ENCODE results near the gene XIRP2. TPM values are rescaled to one million over a fixed set of nuclear protein-coding genes. Genes with fewer than 3 reads are reported as not detected.

XIRP2 gene
- total RNA-seq, 2 donors from 2014 or later: not detected

DNA sequence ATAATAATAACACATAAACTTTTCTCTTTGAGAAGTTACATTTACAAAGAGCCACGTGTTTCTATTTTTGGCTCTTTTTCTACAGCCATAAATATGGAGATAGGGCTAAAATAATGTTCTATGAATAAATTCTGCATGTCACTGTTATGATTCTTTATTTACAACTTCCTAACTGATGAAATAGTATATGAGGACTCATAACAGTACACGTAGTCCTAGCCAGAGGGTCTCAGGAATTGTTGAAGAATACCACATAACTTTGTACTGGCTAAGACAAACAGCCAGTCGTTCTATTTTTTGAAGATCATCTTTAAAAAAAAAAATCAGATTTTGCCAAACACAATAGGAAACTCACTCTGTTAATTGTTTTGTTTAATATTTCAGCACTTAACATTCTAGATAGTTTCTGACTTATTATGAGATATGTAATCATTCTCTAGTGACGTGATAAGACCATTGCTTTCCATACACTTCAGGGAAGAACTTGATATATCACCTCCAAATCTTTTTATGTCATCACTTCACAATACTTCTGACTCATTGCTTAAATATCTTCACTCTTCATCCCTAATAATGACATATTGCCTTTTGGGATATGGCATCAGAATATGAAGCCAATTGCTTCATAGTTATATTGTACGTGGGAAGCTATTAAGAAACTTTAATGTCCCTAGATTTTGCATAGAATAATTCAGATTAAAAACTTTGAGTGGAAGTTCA lies 256.1 kb downstream of the XIRP2 start:
- Histone ChIP-seq H3K27me3 (no peaks in the 10 kb centered on the region), H3K27ac (no peak overlapping the region), H3K9me3 (no peaks in the 10 kb centered on the region), H3K36me3 (replicated peaks in 1 of 2; ENCODE audit: insufficient read depth in 1 of 2, low read depth in 2 of 2) (no peaks in the 10 kb centered on the region), H3K4me1 (no peaks in the 10 kb centered on the region), H3K4me3 (no peak overlapping the region)
- ATAC-seq (no peak), DNase-seq (no peak)
- 52 to 59% methylated on average over 5 of the region's 5 CpGs for WGBS, 2 donors
- TF ChIP-seq, protein P1, sequence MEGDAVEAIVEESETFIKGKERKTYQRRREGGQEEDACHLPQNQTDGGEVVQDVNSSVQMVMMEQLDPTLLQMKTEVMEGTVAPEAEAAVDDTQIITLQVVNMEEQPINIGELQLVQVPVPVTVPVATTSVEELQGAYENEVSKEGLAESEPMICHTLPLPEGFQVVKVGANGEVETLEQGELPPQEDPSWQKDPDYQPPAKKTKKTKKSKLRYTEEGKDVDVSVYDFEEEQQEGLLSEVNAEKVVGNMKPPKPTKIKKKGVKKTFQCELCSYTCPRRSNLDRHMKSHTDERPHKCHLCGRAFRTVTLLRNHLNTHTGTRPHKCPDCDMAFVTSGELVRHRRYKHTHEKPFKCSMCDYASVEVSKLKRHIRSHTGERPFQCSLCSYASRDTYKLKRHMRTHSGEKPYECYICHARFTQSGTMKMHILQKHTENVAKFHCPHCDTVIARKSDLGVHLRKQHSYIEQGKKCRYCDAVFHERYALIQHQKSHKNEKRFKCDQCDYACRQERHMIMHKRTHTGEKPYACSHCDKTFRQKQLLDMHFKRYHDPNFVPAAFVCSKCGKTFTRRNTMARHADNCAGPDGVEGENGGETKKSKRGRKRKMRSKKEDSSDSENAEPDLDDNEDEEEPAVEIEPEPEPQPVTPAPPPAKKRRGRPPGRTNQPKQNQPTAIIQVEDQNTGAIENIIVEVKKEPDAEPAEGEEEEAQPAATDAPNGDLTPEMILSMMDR (IDR thresholded peaks at IDR 0.05): no peak
- no peak for TF ChIP-seq POLR2A (IDR thresholded peaks at IDR 0.05)
- intact Hi-C loops (cut with DNase I): no loop called here

DNA sequence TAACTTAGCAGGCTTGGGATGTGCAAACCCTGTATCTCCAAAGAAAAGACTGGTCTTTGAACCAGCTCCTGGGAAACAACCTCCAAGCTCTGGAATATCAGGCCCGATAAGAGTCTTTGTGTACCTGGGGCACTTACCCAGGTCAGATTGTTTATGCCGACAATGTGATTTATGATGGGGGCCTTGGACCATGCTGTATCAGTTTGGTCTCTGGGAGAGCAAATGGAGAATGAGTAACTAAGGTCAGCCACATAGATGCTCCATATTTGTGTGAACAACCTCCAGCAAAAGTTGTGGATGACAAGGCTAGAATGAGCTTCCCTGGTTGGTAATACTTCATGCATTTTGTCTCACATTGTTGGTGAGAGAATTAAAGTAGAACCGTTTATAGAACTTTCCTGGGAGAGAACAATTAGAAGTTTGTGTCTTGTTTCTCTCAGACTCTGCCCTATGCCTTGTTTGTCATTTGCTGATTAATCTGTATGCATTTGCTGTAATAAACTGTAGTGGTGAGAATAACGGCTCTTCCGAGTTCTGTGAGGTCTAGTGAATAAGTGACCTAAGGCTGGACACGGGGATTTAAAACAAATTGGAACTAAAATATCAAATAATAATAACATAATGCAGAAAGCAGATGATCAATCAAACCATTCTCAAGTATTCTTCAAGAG lies 259.1 kb downstream of the XIRP2 start:
- Histone ChIP-seq H3K36me3 (replicated peaks in 1 of 2; ENCODE audit: insufficient read depth in 1 of 2, low read depth in 2 of 2) (no peaks in the 10 kb centered on the region), H3K27ac (peak overlapping the region in 3 of 4 donors; percentile 26 to 69 (median 36)), H3K27me3 (no peaks in the 10 kb centered on the region), H3K9me3 (no peaks in the 10 kb centered on the region), H3K4me3 (no peak overlapping the region), H3K4me1 (no peaks in the 10 kb centered on the region)
- intact Hi-C loops (cut with DNase I): no loop called here
- no peak for TF ChIP-seq POLR2A (IDR thresholded peaks at IDR 0.05)
- TF ChIP-seq, protein P1 (IDR thresholded peaks at IDR 0.05): no peak
- DNase-seq (peak; percentile 7 to 48 (median 15)), ATAC-seq (peak; percentile 91)
- 17 to 28% methylated on average over 6 of the region's 6 CpGs for WGBS, 2 donors

DNA sequence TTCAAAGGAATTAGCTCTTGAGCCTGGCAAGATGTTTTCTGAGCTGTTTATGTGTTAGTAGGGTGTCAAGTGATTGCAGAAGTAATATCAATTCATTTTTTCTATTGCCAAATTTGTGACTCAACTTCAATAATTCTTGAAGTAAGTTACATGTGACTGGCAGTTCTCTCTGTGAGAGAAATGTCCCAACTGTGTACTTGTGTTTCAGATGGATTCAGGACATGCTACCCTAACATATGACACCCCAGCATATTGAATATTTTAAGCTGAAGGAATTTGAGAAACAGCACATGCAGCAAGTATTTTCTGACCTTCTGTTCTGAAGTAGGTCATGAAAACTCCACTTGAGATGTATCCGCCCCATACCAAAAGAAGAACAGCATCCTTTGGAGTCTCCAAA lies 263.6 kb downstream of the XIRP2 start:
- DNase-seq: no peak
- intact Hi-C loops (cut with DNase I): no loop called here
- Histone ChIP-seq H3K9me3 (no peaks in the 10 kb centered on the region), H3K27me3 (no peaks in the 10 kb centered on the region), H3K4me1 (no peaks in the 10 kb centered on the region), H3K4me3 (no peak overlapping the region), H3K36me3 (replicated peaks in 1 of 2; ENCODE audit: insufficient read depth in 1 of 2, low read depth in 2 of 2) (no peaks in the 10 kb centered on the region), H3K27ac (no peak overlapping the region)
- WGBS, 2 donors: 25 to 94% methylated on average over 1 of the region's 1 CpG
- TF ChIP-seq POLR2A (IDR thresholded peaks at IDR 0.05): no peak
- TF ChIP-seq, protein P1 (IDR thresholded peaks at IDR 0.05): no peak
- no peak for ATAC-seq

DNA sequence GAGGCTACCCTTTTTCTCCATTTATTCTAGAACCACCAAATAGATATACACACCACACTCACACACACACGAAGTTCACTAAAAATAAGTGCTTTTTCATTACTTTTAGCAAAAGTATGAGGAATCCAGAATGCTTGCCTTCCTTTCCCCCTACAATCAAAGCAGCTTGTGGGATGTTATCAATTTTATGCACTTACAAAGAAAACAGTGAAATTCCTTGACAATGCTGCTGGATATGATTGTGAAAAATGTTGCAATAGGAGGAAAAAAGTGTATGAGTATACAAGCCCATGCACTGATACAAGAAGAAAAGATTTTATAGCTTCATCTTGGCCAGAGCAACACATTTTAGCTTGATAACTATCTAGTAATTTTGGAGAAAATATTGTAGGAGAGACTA lies 269.2 kb downstream of the XIRP2 start:
- Histone ChIP-seq H3K4me1 (no peaks in the 10 kb centered on the region), H3K27me3 (no peaks in the 10 kb centered on the region), H3K27ac (no peak overlapping the region), H3K9me3 (no peaks in the 10 kb centered on the region), H3K4me3 (no peak overlapping the region), H3K36me3 (replicated peaks in 1 of 2; ENCODE audit: insufficient read depth in 1 of 2, low read depth in 2 of 2) (no peaks in the 10 kb centered on the region)
- no peak for ATAC-seq
- TF ChIP-seq, protein P1 (IDR thresholded peaks at IDR 0.05): no peak
- no peak for TF ChIP-seq POLR2A (IDR thresholded peaks at IDR 0.05)
- DNase-seq: no peak
- 43 to 55% methylated on average over 1 of the region's 1 CpG for WGBS, 2 donors
- intact Hi-C loops (cut with DNase I): no loop called here

Data from body of pancreas (tissue), 4 donors.